ENCODE measurements around the gene SPEM2.

SPEM2 gene

GRCh38 chr17:7419819-7420610 is 5.4 kb upstream of the SPEM2 start, which contains the start of gene SPEM1:
TSS of gene SPEM1 (plus strand) at chr17:7420324. CDS start at chr17:7420385, 61 bp downstream.
- DNase-seq (ENCODE audit: low read depth in 1 of 2, low spot score in 1 of 2): no peak

- DNase-seq (ENCODE audit: low read depth in 1 of 2, low spot score in 1 of 2): no peak
These were observed 4.2 kb upstream of the SPEM2 start for GRCh38 chr17:7421186-7421585.

- no peak for DNase-seq (ENCODE audit: low read depth in 1 of 2, low spot score in 1 of 2)
These were observed 1.7 kb upstream of the SPEM2 start for GRCh38 chr17:7423679-7424078.

GRCh38 chr17:7425756-7426155 is 340 bp downstream of the SPEM2 start:
- no peak for DNase-seq (ENCODE audit: low read depth in 1 of 2, low spot score in 1 of 2)

GRCh38 chr17:7426203-7426863 is 917 bp downstream of the SPEM2 start:
- DNase-seq (ENCODE audit: low read depth in 1 of 2, low spot score in 1 of 2): no peak

GRCh38 chr17:7426896-7427489 is 1.6 kb downstream of the SPEM2 start:
- no peak for DNase-seq (ENCODE audit: low read depth in 1 of 2, low spot score in 1 of 2)

- no peak for DNase-seq (ENCODE audit: low read depth in 1 of 2, low spot score in 1 of 2)
These were observed 2.1 kb downstream of the SPEM2 start for GRCh38 chr17:7427549-7427948.

GRCh38 chr17:7428557-7428956 is 3.1 kb downstream of the SPEM2 start, which contains the start of gene SPEM3:
TSS of gene SPEM3 (plus strand) at chr17:7428857. CDS start at chr17:7428903, 46 bp downstream.
- DNase-seq (ENCODE audit: low read depth in 1 of 2, low spot score in 1 of 2): no peak

- DNase-seq (ENCODE audit: low read depth in 1 of 2, low spot score in 1 of 2): no peak
These were observed 4.3 kb downstream of the SPEM2 start for GRCh38 chr17:7429722-7430121.

- no peak for DNase-seq (ENCODE audit: low read depth in 1 of 2, low spot score in 1 of 2)
These were observed 5.8 kb downstream of the SPEM2 start for GRCh38 chr17:7431231-7431630.

GRCh38 chr17:7432296-7432695 is 6.9 kb downstream of the SPEM2 start:
- no peak for DNase-seq (ENCODE audit: low read depth in 1 of 2, low spot score in 1 of 2)

GRCh38 chr17:7435676-7436555 is 10.5 kb downstream of the SPEM2 start:
- peak; percentile 32 to 45 for DNase-seq (ENCODE audit: low read depth in 1 of 2, low spot score in 1 of 2)

GRCh38 chr17:7436556-7437368 is 11.3 kb downstream of the SPEM2 start:
- DNase-seq (ENCODE audit: low read depth in 1 of 2, low spot score in 1 of 2): peak; percentile 50 to 71

- DNase-seq (ENCODE audit: low read depth in 1 of 2, low spot score in 1 of 2): no peak
These were observed 12.0 kb downstream of the SPEM2 start for GRCh38 chr17:7437369-7437863.

- no peak for DNase-seq (ENCODE audit: low read depth in 1 of 2, low spot score in 1 of 2)
These were observed 12.7 kb downstream of the SPEM2 start for GRCh38 chr17:7437950-7438614.

- no peak for DNase-seq (ENCODE audit: low read depth in 1 of 2, low spot score in 1 of 2)
These were observed 13.4 kb downstream of the SPEM2 start for GRCh38 chr17:7438656-7439460.

GRCh38 chr17:7439462-7440112 is 14.2 kb downstream of the SPEM2 start, which contains the start of gene FGF11:
TSS of gene FGF11 (plus strand) at chr17:7439512. CDS start at chr17:7439621, 109 bp downstream.
- DNase-seq (ENCODE audit: low read depth in 1 of 2, low spot score in 1 of 2): no peak
